K562 (cell line): ENCODE results near the gene SYNE2. TPM values are rescaled to one million over a fixed set of nuclear protein-coding genes. Genes with fewer than 3 reads are reported as not detected.

Experiments
- ATAC-seq: fragments of 200-7000 bp; cut with Tn5 transposase; 3 replicates; pipeline ENCODE4 v1.9.1; 2020; ENCODE audit warnings: moderate library complexity
- BruUV-seq: library from RNA; stranded (reverse); fragments of 400-500 nt; replicated peaks from 2 replicates; lab custom pipeline; 2021; lab: Mats Ljungman, UMichigan
- CTCF ChIA-PET: fragments of 300-600 bp; formaldehyde crosslinking; extraction: SDS; loops from one replicate; lab custom pipeline; 2021; ENCODE audit warnings: low intra/inter-chr PET ratio; lab: Yijun Ruan, JAX
- POLR2A ChIA-PET: fragments of 300-600, 350-650 bp; sonication (Branson Sonifier 250); formaldehyde crosslinking; extraction: SDS; loops from one replicate; lab custom pipeline; 2021; ENCODE audit warnings: antibody characterized with exemption, inconsistent platforms; lab: Yijun Ruan, JAX
- DNase-seq, 4 experiments: peaks; one replicate each; pipeline versions ENCODE4 v3.0.0 to v3.0.0-alpha.2; 2011 to 2018; ENCODE audit warnings: low spot score in 3 of 4, mixed read lengths in 3 of 4; ENCODE audit errors: extremely low read depth in 1 of 4
- FAIRE-seq: peaks from 2 replicates; lab custom pipeline; 2011; peaks lifted over from hg19 to GRCh38; lab: Jason Lieb, UNC
- H2AFZ ChIP-seq: 2 replicates; pipeline ENCODE4 v1.6.0; 2011; ENCODE audit warnings: low read depth, low read length, control low read depth, inconsistent platforms
- H3K27ac ChIP-seq: fragments of 200-600 bp; 3 replicates; pipeline ENCODE4 v1.8.0; 2011; ENCODE audit warnings: low read depth, mild to moderate bottlenecking, control low read depth, inconsistent platforms, low read length, moderate library complexity, mixed read lengths; ENCODE audit errors: extremely low read depth
- H3K27me3 ChIP-seq, 2 experiments: fragments of 300-600 bp in 1 of 2; 2 replicates in 1 of 2; 3 replicates in 1 of 2; pipeline versions ENCODE4 v1.6.0 to v1.8.0; 2011; ENCODE audit warnings: inconsistent platforms in 2 of 2, low read length in 2 of 2, mild to moderate bottlenecking in 1 of 2, mixed read lengths in 1 of 2, moderate library complexity in 1 of 2; ENCODE audit not compliant: control insufficient read depth in 2 of 2, insufficient read depth in 2 of 2
- H3K36me3 ChIP-seq: fragments of 300-600 bp; 3 replicates; pipeline ENCODE4 v1.8.0; 2011; ENCODE audit warnings: mild to moderate bottlenecking, low read length, inconsistent platforms; ENCODE audit not compliant: control insufficient read depth, insufficient read depth
- H3K4me1 ChIP-seq, 2 experiments: fragments of 200-600 bp in 1 of 2; replicated peaks in 1 of 2; 2 replicates in 1 of 2; 3 replicates in 1 of 2; pipeline versions ENCODE4 v1.5.1 to v1.8.0; 2011; ENCODE audit warnings: inconsistent platforms in 2 of 2, low read length in 2 of 2, mild to moderate bottlenecking in 1 of 2, mixed read lengths in 1 of 2, moderate library complexity in 1 of 2; ENCODE audit not compliant: control insufficient read depth in 2 of 2, insufficient read depth in 2 of 2
- H3K4me2 ChIP-seq: 2 replicates; pipeline ENCODE4 v1.6.1; 2011; ENCODE audit warnings: low read length, control low read depth, inconsistent platforms, mixed read lengths; ENCODE audit not compliant: insufficient read depth
- H3K4me3 ChIP-seq: fragments of 200-600 bp; sonication (generic), shearing (Covaris generic); 2 replicates; pipeline ENCODE4 v1.5.1; 2016; ENCODE audit warnings: control low read depth, inconsistent platforms
- H3K79me2 ChIP-seq: fragments of 200-600 bp; 3 replicates; pipeline ENCODE4 v1.8.0; 2011; ENCODE audit warnings: low read length, inconsistent platforms; ENCODE audit not compliant: control insufficient read depth, insufficient read depth
- H3K9ac ChIP-seq, 2 experiments: 2 replicates each; pipeline versions ENCODE4 v1.6.0 to v1.6.1; 2011; ENCODE audit warnings: low read depth in 2 of 2, low read length in 2 of 2, control low read depth in 1 of 2, inconsistent platforms in 1 of 2, mild to moderate bottlenecking in 1 of 2, mixed read lengths in 1 of 2; ENCODE audit not compliant: insufficient read depth in 1 of 2
- H3K9me1 ChIP-seq: one replicate; pipeline ENCODE4 v1.6.0; 2011; ENCODE audit warnings: inconsistent platforms, mild to moderate bottlenecking, low read length, moderate library complexity; ENCODE audit not compliant: control insufficient read depth, insufficient read depth
- H3K9me3 ChIP-seq: replicated peaks from 2 replicates; pipeline ENCODE4 v1.5.1; 2011; ENCODE audit warnings: low read depth, low read length, inconsistent platforms; ENCODE audit not compliant: control insufficient read depth, insufficient read depth
- H4K20me1 ChIP-seq: replicated peaks from 2 replicates; pipeline ENCODE4 v1.6.1; 2011; ENCODE audit warnings: low read length, inconsistent platforms, mixed read lengths; ENCODE audit not compliant: control insufficient read depth, insufficient read depth
- FOSL1 ChIP-seq: fragments of 200-800 bp; sonication (Bioruptor generic); conservative IDR thresholded peaks from 2 replicates; pipeline ENCODE4 v1.6.1; 2016; ENCODE audit warnings: missing genetic modification characterization, missing compliant biosample characterization
- FUS ChIP-seq: fragments of 200-400 bp; formaldehyde crosslinking; optimal IDR thresholded peaks from 2 replicates; pipeline ENCODE3; 2017; ENCODE audit warnings: low read depth, low read length
- JUND ChIP-seq, 2 experiments: IDR thresholded peaks; 2 replicates in 1 of 2; 3 replicates in 1 of 2; pipeline ENCODE4 v1.6.1; 2011; ENCODE audit warnings: borderline replicate concordance in 2 of 2, low read depth in 2 of 2, low read length in 2 of 2, improper control_type of control experiment in 1 of 2, missing biosample characterization in 1 of 2, missing genetic modification characterization in 1 of 2, missing genetic modification reagents in 1 of 2
- NFIC ChIP-seq: fragments of 450-650 bp; IDR thresholded peaks from 2 replicates; pipeline ENCODE4 v1.6.1; 2017; ENCODE audit warnings: mild to moderate bottlenecking, inconsistent platforms
- WGBS: fragments of 100-300 bp; shearing (Covaris generic); methylation state at CpG from one replicate; pipeline ENCODE4 v1.1.6; 2016; ENCODE audit warnings: low coverage, mixed read lengths; ENCODE audit not compliant: insufficient coverage; ENCODE audit errors: missing lambda C conversion rate; 5-methylcytosine and 5-hydroxymethylcytosine counted together
- in situ Hi-C: fragments of 300-500 bp; cut with MboI; formaldehyde crosslinking; loops from 4 replicates; pipeline ENCODE4 v1.15.0; 2018; ENCODE audit warnings: inconsistent platforms, mixed read lengths
- intact Hi-C: fragments of 100-400 bp; cut with micrococcal nuclease; formaldehyde crosslinking; loops from 2 replicates; pipeline ENCODE4 v1.14.2; 2022
- polyA plus RNA-seq, 8 experiments: library from polyadenylated mRNA; depleted of rRNA in 4 of 8; stranded (reverse) in 5 of 8; unstranded in 3 of 8; fragments of >200 nt; fragmentation: Nextera tagmentation in 2 of 8; fragmentation: Illumina TruSeq in 1 of 8; extraction: Ambion mirVana in 2 of 8; extraction: Trizol in 1 of 8; gene quantifications; 2 replicates each; pipeline versions ENCODE4 v1.2.1 to v1.2.3, GENCODE V29; 2011 to 2014; ENCODE audit warnings: inconsistent platforms in 1 of 8, missing spikeins in 1 of 8
- total RNA-seq, 7 experiments: library from RNA; depleted of rRNA in 6 of 7; stranded (reverse); fragments of >200 nt in 6 of 7; fragmentation: Illumina TruSeq in 2 of 7; extraction: Trizol in 2 of 7; gene quantifications; 2 replicates each; pipeline versions ENCODE4 v1.2.1 to v1.2.3, GENCODE V29; 2011 to 2021; ENCODE audit warnings: low replicate concordance in 1 of 7
- TF ChIP-seq, protein P1 (sequence below), 2 experiments: fragments of 450-650 bp in 1 of 2; sonication (generic) in 1 of 2; formaldehyde crosslinking in 1 of 2; IDR thresholded peaks in 1 of 2; conservative IDR thresholded peaks in 1 of 2; 2 replicates each; pipeline versions ENCODE4 v1.6.1 to v1.8.1; 2016 to 2023; ENCODE audit warnings: mild to moderate bottlenecking in 2 of 2, moderate library complexity in 2 of 2, inconsistent platforms in 1 of 2, missing genetic modification reagents in 1 of 2
- TF ChIP-seq, protein P2 (sequence below): IDR thresholded peaks from 2 replicates; pipeline ENCODE4 v1.6.1; 2012; ENCODE audit warnings: low read depth, low read length, improper control_type of control experiment, borderline replicate concordance

Gene SYNE2
- total and polyA plus RNA-seq, 9 of the 15 experiments (the other 6 are each of a cell fraction or from before 2014, with no cell fraction given), result 0.06 to 0.53 (median 0.11) TPM

DNA sequence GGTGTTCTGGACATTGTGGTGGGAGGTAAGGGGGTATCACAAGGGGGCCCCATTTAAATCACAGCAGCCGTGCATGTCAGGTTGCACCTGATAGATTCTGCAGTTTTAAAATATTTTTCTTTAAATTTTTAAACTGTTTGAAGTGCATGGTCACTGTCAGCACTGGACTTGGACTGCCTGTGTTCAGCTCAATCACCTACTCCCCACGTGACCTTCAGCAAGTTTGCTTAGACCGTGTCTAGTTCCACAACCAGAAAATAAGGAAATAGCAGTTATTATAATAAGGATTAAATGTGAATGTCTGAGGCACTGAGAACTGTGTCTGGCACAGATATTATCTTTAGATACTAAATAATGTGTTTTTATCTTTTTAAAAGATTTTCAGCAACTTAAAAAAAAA is 376.7 kb downstream of the SYNE2 start:
- ChIA-PET POLR2A (no interaction called here), CTCF (no interaction called here)
- H3K4me2 ChIP-seq, result no peak overlapping the region
- intact Hi-C loops (no loop called here), in situ Hi-C loops (no loop called here)
- H4K20me1 ChIP-seq, result no peaks in the 10 kb centered on the region
- no peak for ATAC-seq
- no peaks in the 10 kb centered on the region for H3K79me2 ChIP-seq
- no peaks in the 10 kb centered on the region for H3K36me3 ChIP-seq
- H3K4me3 ChIP-seq, result no peak overlapping the region
- WGBS, result 49% methylated on average over 3 of the region's 3 CpGs
- no peaks in the 10 kb centered on the region; a peak in 2 of 5 replicates for H3K27me3 ChIP-seq
- TF ChIP-seq FUS, result no peak
- no peaks in the 10 kb centered on the region for H3K9me3 ChIP-seq
- no peak overlapping the region for H2AFZ ChIP-seq
- no peak for FAIRE-seq
- H3K27ac ChIP-seq, result no peak overlapping the region
- no peaks in the 10 kb centered on the region for H3K4me1 ChIP-seq
- H3K9ac ChIP-seq, result no peak overlapping the region
- no TSS peak for BruUV-seq
- H3K9me1 ChIP-seq, result no peaks in the 10 kb centered on the region
- DNase-seq, result no peak

DNA sequence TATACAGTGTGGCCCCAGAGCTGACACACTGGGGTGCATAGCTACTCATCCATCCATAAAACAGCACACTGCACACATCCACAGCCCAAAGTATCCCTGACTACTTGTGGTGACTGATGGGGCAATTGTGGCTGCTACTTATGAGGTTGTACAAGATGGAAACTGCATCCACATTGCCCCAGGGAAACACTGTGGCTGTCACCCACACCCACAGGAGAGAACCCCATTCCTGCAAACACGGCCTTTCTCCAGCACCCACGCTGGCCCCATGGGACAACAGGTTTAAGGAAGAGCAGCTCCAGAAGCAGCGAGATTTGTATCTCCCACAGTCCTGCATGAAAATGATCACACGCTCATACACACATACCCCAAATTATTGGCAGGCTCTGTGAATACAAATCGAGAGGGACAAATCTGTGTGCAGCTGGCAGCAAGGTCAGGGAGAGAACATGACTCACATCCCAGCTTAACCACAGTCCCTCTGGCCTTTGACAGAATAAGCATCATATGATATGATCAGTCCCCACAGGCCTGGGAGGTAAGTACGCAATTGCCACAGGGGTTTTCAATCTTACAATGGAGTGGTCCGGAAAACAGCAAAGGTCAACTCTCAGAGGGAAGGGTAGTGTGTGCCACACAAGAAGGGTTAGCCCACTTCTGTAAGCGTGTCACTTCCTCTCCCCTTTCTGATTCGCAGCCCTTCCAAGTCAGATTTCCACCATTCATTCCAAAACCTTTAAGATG is 379.5 kb downstream of the SYNE2 start:
- no peaks in the 10 kb centered on the region for H3K4me1 ChIP-seq
- FAIRE-seq, result no peak
- H3K9ac ChIP-seq, result no peak overlapping the region
- no peak for DNase-seq
- H3K36me3 ChIP-seq, result no peaks in the 10 kb centered on the region
- no peak overlapping the region for H3K4me3 ChIP-seq
- intact Hi-C loops, result no loop called here
- no peak overlapping the region for H2AFZ ChIP-seq
- ChIA-PET CTCF (no interaction called here), POLR2A (interaction anchor here (0.7 kb wide), 1 partner anchor 619 kb away, joined by 3 read pairs; no protein-coding TSS in a partner anchor)
- H3K9me3 ChIP-seq, result no peaks in the 10 kb centered on the region
- in situ Hi-C loops, result no loop called here
- H3K27me3 ChIP-seq, result no peaks in the 10 kb centered on the region; a peak in 1 of 5 replicates
- 27% methylated on average over 5 of the region's 9 CpGs for WGBS
- no peak overlapping the region for H3K27ac ChIP-seq
- BruUV-seq, result no TSS peak
- H3K9me1 ChIP-seq, result no peaks in the 10 kb centered on the region
- ATAC-seq, result no peak
- H3K79me2 ChIP-seq, result no peaks in the 10 kb centered on the region
- no peak overlapping the region for H3K4me2 ChIP-seq
- TF ChIP-seq, protein P1, sequence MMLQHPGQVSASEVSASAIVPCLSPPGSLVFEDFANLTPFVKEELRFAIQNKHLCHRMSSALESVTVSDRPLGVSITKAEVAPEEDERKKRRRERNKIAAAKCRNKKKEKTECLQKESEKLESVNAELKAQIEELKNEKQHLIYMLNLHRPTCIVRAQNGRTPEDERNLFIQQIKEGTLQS (IDR thresholded peaks at IDR 0.05), result 0 out of 2 replicates have a peak, but pooled peaks have one; percentile 9
- TF ChIP-seq, protein P1 (CRISPR knock-in tag; conservative IDR thresholded peaks at IDR 0.05), result no peak
- TF ChIP-seq NFIC (no peak), JUND (IDR thresholded peaks at IDR 0.05; ENCODE audit: borderline replicate concordance, low read depth, low read length) (0 out of 2 replicates have a peak, but pooled peaks have one; percentile 12), JUND (tag; IDR thresholded peaks at IDR 0.05; ENCODE audit: borderline replicate concordance, low read depth, low read length) (no peak), FOSL1 (tag) (peak; percentile 73)
- TF ChIP-seq, protein P2, sequence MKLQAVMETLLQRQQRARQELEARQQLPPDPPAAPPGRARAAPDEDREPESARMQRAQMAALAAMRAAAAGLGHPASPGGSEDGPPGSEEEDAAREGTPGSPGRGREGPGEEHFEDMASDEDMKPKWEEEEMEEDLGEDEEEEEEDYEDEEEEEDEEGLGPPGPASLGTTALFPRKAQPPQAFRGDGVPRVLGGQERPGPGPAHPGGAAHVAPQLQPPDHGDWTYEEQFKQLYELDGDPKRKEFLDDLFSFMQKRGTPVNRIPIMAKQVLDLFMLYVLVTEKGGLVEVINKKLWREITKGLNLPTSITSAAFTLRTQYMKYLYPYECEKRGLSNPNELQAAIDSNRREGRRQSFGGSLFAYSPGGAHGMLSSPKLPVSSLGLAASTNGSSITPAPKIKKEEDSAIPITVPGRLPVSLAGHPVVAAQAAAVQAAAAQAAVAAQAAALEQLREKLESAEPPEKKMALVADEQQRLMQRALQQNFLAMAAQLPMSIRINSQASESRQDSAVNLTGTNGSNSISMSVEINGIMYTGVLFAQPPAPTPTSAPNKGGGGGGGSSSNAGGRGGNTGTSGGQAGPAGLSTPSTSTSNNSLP, result no peak
- TF ChIP-seq, all 486 proteins: peak for 3
- H4K20me1 ChIP-seq, result no peaks in the 10 kb centered on the region
